K562 (cell line): ENCODE data around the gene MSH4. TPM values are rescaled to one million over a fixed set of nuclear protein-coding genes. Genes with fewer than 3 reads are reported as not detected.

Experiments
- ATAC-seq: fragments of 200-7000 bp; cut with Tn5 transposase; 3 replicates; pipeline ENCODE4 v1.9.1; 2020; ENCODE audit warnings: moderate library complexity
- BruUV-seq: library from RNA; stranded (reverse); fragments of 400-500 nt; replicated peaks from 2 replicates; lab custom pipeline; 2021; lab: Mats Ljungman, UMichigan
- CTCF ChIA-PET: fragments of 300-600 bp; formaldehyde crosslinking; extraction: SDS; loops from one replicate; lab custom pipeline; 2021; ENCODE audit warnings: low intra/inter-chr PET ratio; lab: Yijun Ruan, JAX
- POLR2A ChIA-PET: fragments of 300-600, 350-650 bp; sonication (Branson Sonifier 250); formaldehyde crosslinking; extraction: SDS; loops from one replicate; lab custom pipeline; 2021; ENCODE audit warnings: antibody characterized with exemption, inconsistent platforms; lab: Yijun Ruan, JAX
- DNase-seq, 4 experiments: peaks; one replicate each; pipeline versions ENCODE4 v3.0.0 to v3.0.0-alpha.2; 2011 to 2018; ENCODE audit warnings: low spot score in 3 of 4, mixed read lengths in 3 of 4; ENCODE audit errors: extremely low read depth in 1 of 4
- FAIRE-seq: peaks from 2 replicates; lab custom pipeline; 2011; peaks lifted over from hg19 to GRCh38; lab: Jason Lieb, UNC
- H2AFZ ChIP-seq: 2 replicates; pipeline ENCODE4 v1.6.0; 2011; ENCODE audit warnings: low read depth, low read length, control low read depth, inconsistent platforms
- H3K27ac ChIP-seq: fragments of 200-600 bp; 3 replicates; pipeline ENCODE4 v1.8.0; 2011; ENCODE audit warnings: low read depth, mild to moderate bottlenecking, control low read depth, inconsistent platforms, low read length, moderate library complexity, mixed read lengths; ENCODE audit errors: extremely low read depth
- H3K27me3 ChIP-seq, 2 experiments: fragments of 300-600 bp in 1 of 2; 2 replicates in 1 of 2; 3 replicates in 1 of 2; pipeline versions ENCODE4 v1.6.0 to v1.8.0; 2011; ENCODE audit warnings: inconsistent platforms in 2 of 2, low read length in 2 of 2, mild to moderate bottlenecking in 1 of 2, mixed read lengths in 1 of 2, moderate library complexity in 1 of 2; ENCODE audit not compliant: control insufficient read depth in 2 of 2, insufficient read depth in 2 of 2
- H3K36me3 ChIP-seq: fragments of 300-600 bp; 3 replicates; pipeline ENCODE4 v1.8.0; 2011; ENCODE audit warnings: mild to moderate bottlenecking, low read length, inconsistent platforms; ENCODE audit not compliant: control insufficient read depth, insufficient read depth
- H3K4me1 ChIP-seq, 2 experiments: fragments of 200-600 bp in 1 of 2; replicated peaks in 1 of 2; 2 replicates in 1 of 2; 3 replicates in 1 of 2; pipeline versions ENCODE4 v1.5.1 to v1.8.0; 2011; ENCODE audit warnings: inconsistent platforms in 2 of 2, low read length in 2 of 2, mild to moderate bottlenecking in 1 of 2, mixed read lengths in 1 of 2, moderate library complexity in 1 of 2; ENCODE audit not compliant: control insufficient read depth in 2 of 2, insufficient read depth in 2 of 2
- H3K4me2 ChIP-seq: 2 replicates; pipeline ENCODE4 v1.6.1; 2011; ENCODE audit warnings: low read length, control low read depth, inconsistent platforms, mixed read lengths; ENCODE audit not compliant: insufficient read depth
- H3K4me3 ChIP-seq: fragments of 200-600 bp; sonication (generic), shearing (Covaris generic); 2 replicates; pipeline ENCODE4 v1.5.1; 2016; ENCODE audit warnings: control low read depth, inconsistent platforms
- H3K79me2 ChIP-seq: fragments of 200-600 bp; 3 replicates; pipeline ENCODE4 v1.8.0; 2011; ENCODE audit warnings: low read length, inconsistent platforms; ENCODE audit not compliant: control insufficient read depth, insufficient read depth
- H3K9ac ChIP-seq, 2 experiments: 2 replicates each; pipeline versions ENCODE4 v1.6.0 to v1.6.1; 2011; ENCODE audit warnings: low read depth in 2 of 2, low read length in 2 of 2, control low read depth in 1 of 2, inconsistent platforms in 1 of 2, mild to moderate bottlenecking in 1 of 2, mixed read lengths in 1 of 2; ENCODE audit not compliant: insufficient read depth in 1 of 2
- H3K9me1 ChIP-seq: one replicate; pipeline ENCODE4 v1.6.0; 2011; ENCODE audit warnings: inconsistent platforms, mild to moderate bottlenecking, low read length, moderate library complexity; ENCODE audit not compliant: control insufficient read depth, insufficient read depth
- H3K9me3 ChIP-seq: replicated peaks from 2 replicates; pipeline ENCODE4 v1.5.1; 2011; ENCODE audit warnings: low read depth, low read length, inconsistent platforms; ENCODE audit not compliant: control insufficient read depth, insufficient read depth
- H4K20me1 ChIP-seq: replicated peaks from 2 replicates; pipeline ENCODE4 v1.6.1; 2011; ENCODE audit warnings: low read length, inconsistent platforms, mixed read lengths; ENCODE audit not compliant: control insufficient read depth, insufficient read depth
- FUS ChIP-seq: fragments of 200-400 bp; formaldehyde crosslinking; optimal IDR thresholded peaks from 2 replicates; pipeline ENCODE3; 2017; ENCODE audit warnings: low read depth, low read length
- HLTF ChIP-seq: fragments of 450-650 bp; IDR thresholded peaks from 2 replicates; pipeline ENCODE4 v1.6.1; 2016
- MTA3 ChIP-seq: fragments of 450-650 bp; formaldehyde crosslinking; IDR thresholded peaks from 2 replicates; pipeline ENCODE4 v1.6.1; 2017; ENCODE audit warnings: mild to moderate bottlenecking, borderline replicate concordance
- PRMT5 ChIP-seq: sonication (generic); formaldehyde crosslinking; IDR thresholded peaks from 2 replicates; pipeline ENCODE4 v1.5.0; 2020; ENCODE audit warnings: missing genetic modification reagents
- RNF2 ChIP-seq: sonication (generic); IDR thresholded peaks from 2 replicates; pipeline ENCODE4 v1.6.1; 2016
- SMAD3 ChIP-seq: fragments of 450-650 bp; formaldehyde crosslinking; conservative IDR thresholded peaks from 2 replicates; pipeline ENCODE4 v1.4.0; 2020; ENCODE audit warnings: mild to moderate bottlenecking
- ZFP30 ChIP-seq: fragments of 250-450 bp; sonication (Bioruptor Pico); IDR thresholded peaks from 2 replicates; pipeline ENCODE4 v1.8.0; 2022; ENCODE audit warnings: moderate library complexity, mild to moderate bottlenecking, inconsistent platforms, borderline replicate concordance
- ZNF217 ChIP-seq: sonication (generic); formaldehyde crosslinking; IDR thresholded peaks from 2 replicates; pipeline ENCODE4 v1.8.0; 2022; ENCODE audit warnings: mild to moderate bottlenecking, missing genetic modification reagents
- ZNF282 ChIP-seq: sonication (generic); formaldehyde crosslinking; IDR thresholded peaks from 2 replicates; pipeline ENCODE4 v1.8.1; 2023; ENCODE audit warnings: missing genetic modification reagents
- ZNF311 ChIP-seq: fragments of 250-450 bp; sonication (Bioruptor Pico); IDR thresholded peaks from 2 replicates; pipeline ENCODE4 v1.4.0; 2020; ENCODE audit warnings: mild to moderate bottlenecking, moderate library complexity
- ZNF507 ChIP-seq: conservative IDR thresholded peaks from 2 replicates; pipeline ENCODE4 v1.6.1; 2017; ENCODE audit warnings: missing genetic modification characterization, missing compliant biosample characterization
- WGBS: fragments of 100-300 bp; shearing (Covaris generic); methylation state at CpG from one replicate; pipeline ENCODE4 v1.1.6; 2016; ENCODE audit warnings: low coverage, mixed read lengths; ENCODE audit not compliant: insufficient coverage; ENCODE audit errors: missing lambda C conversion rate; 5-methylcytosine and 5-hydroxymethylcytosine counted together
- in situ Hi-C: fragments of 300-500 bp; cut with MboI; formaldehyde crosslinking; loops from 4 replicates; pipeline ENCODE4 v1.15.0; 2018; ENCODE audit warnings: inconsistent platforms, mixed read lengths
- intact Hi-C: fragments of 100-400 bp; cut with micrococcal nuclease; formaldehyde crosslinking; loops from 2 replicates; pipeline ENCODE4 v1.14.2; 2022
- polyA plus RNA-seq, 8 experiments: library from polyadenylated mRNA; depleted of rRNA in 4 of 8; stranded (reverse) in 5 of 8; unstranded in 3 of 8; fragments of >200 nt; fragmentation: Nextera tagmentation in 2 of 8; fragmentation: Illumina TruSeq in 1 of 8; extraction: Ambion mirVana in 2 of 8; extraction: Trizol in 1 of 8; gene quantifications; 2 replicates each; pipeline versions ENCODE4 v1.2.1 to v1.2.3, GENCODE V29; 2011 to 2014; ENCODE audit warnings: inconsistent platforms in 1 of 8, missing spikeins in 1 of 8
- total RNA-seq, 7 experiments: library from RNA; depleted of rRNA in 6 of 7; stranded (reverse); fragments of >200 nt in 6 of 7; fragmentation: Illumina TruSeq in 2 of 7; extraction: Trizol in 2 of 7; gene quantifications; 2 replicates each; pipeline versions ENCODE4 v1.2.1 to v1.2.3, GENCODE V29; 2011 to 2021; ENCODE audit warnings: low replicate concordance in 1 of 7

Gene MSH4
- total and polyA plus RNA-seq, 9 of the 15 experiments (the other 6 are each of a cell fraction or from before 2014, with no cell fraction given) = 0.04 to 0.18 (median 0.12) TPM; not detected in 4

DNA sequence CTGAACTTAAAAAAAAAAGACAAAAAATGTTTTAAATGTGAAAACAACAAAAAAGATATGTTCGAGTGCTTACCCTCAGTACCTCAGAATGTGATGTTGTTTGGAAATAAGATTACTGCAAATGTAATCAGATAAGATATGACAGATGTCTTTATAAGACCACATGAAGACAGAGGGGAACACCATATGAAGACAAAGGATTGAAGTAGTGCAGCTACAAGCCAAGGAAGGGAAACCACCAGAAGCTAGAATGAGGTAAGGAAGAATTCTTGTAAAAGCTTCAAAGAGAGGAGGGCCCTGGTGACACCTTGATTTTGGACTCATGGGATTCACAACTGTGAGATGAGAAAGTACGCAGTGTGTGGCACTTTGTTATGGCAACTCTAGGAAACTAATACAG is 120.2 kb downstream of the MSH4 start:
- Histone ChIP-seq H3K27me3 (no peaks in the 10 kb centered on the region), H3K9ac (no peak overlapping the region), H3K4me1 (no peaks in the 10 kb centered on the region), H4K20me1 (no peaks in the 10 kb centered on the region), H2AFZ (no peak overlapping the region), H3K4me2 (no peak overlapping the region), H3K4me3 (no peak overlapping the region), H3K36me3 (no peaks in the 10 kb centered on the region), H3K79me2 (no peaks in the 10 kb centered on the region), H3K9me3 (no peaks in the 10 kb centered on the region), H3K9me1 (no peaks in the 10 kb centered on the region), H3K27ac (no peak overlapping the region)
- TF ChIP-seq SMAD3 (CRISPR knock-in tag) = no peak
- ATAC-seq (no peak), DNase-seq (no peak), FAIRE-seq (no peak)
- ChIA-PET CTCF (no interaction called here), POLR2A (interaction anchor here (0.8 to 1.1 kb wide), 2 partner anchors 8 to 22 kb away, joined by 3 read pairs; no protein-coding TSS in a partner anchor)
- in situ Hi-C loops = no loop called here
- BruUV-seq = no TSS peak
- WGBS = 0% methylated on average over 2 of the region's 2 CpGs
- intact Hi-C loops = no loop called here

- Histone ChIP-seq H3K36me3 (no peaks in the 10 kb centered on the region), H3K9me3 (no peaks in the 10 kb centered on the region), H3K27ac (no peak overlapping the region), H3K79me2 (no peaks in the 10 kb centered on the region), H3K4me2 (no peak overlapping the region), H3K27me3 (no peaks in the 10 kb centered on the region), H3K4me1 (no peaks in the 10 kb centered on the region), H3K4me3 (no peak overlapping the region), H2AFZ (no peak overlapping the region), H3K9ac (no peak overlapping the region), H3K9me1 (no peaks in the 10 kb centered on the region), H4K20me1 (no peaks in the 10 kb centered on the region)
- no peak for FAIRE-seq
- in situ Hi-C loops = no loop called here
- BruUV-seq = no TSS peak
- ATAC-seq = no peak
- DNase-seq = no peak
- TF ChIP-seq ZNF311 (CRISPR knock-in tag) (no peak), HLTF (no peak), PRMT5 (CRISPR knock-in tag) (no peak), ZNF282 (no peak), ZFP30 (no peak), RNF2 (no peak), ZNF217 (no peak), FUS (no peak), ZNF507 (tag) (no peak), MTA3 (no peak)
- TF ChIP-seq, all 486 proteins: peak for 0
- intact Hi-C loops = no loop called here
- 14% methylated on average over 1 of the region's 1 CpG for WGBS
- ChIA-PET CTCF (no interaction called here), POLR2A (no interaction called here)
Measured at GRCh38 chr1:75922698-75923097, 126.0 kb downstream of the MSH4 start.
